ENCODE measurements around the gene FGR.
"Not testable (repeated sequence)": the region's sequence is repeated elsewhere in the genome, so short reads cannot be mapped to it uniquely, and the experiment has no call there.

FGR gene

GRCh38 chr1:27660300-27660835, 25.4 kb upstream of the FGR start:
- DNase-seq (ENCODE audit: low read depth in 1 of 2, low spot score in 1 of 2) = no peak

- DNase-seq (ENCODE audit: low read depth in 1 of 2, low spot score in 1 of 2) = peak; percentile 63 to 78
Observed at GRCh38 chr1:27659497-27660299, 24.7 kb upstream of the FGR start.

DNA sequence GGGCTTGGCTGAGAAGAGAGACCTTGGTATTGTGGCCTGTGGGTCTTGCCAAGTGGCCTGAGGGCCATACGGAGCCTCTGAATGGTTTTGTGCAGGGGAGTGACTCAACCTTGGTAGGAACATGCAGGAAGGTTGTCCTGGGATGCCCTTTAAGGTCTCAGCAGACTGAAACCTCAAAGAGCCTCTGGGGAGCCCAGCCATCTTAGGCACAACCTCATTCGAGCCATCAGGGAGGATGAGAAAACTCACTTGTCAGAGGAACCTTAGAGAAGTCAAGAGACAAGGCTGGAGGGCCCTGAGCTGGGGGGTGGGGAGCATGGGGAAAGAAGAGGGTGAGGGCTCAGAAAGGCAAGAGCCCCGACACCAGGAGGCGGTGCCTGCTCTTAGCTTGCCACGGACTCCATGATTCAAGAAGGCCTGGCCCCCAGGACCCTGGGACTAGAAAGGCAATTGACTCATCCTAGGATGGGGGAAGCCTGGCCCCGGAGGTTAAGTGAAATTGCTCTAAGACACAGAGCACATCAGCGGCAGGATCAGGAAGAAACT, 24.0 kb upstream of the FGR start:
- DNase-seq (ENCODE audit: low read depth in 1 of 2, low spot score in 1 of 2) = peak in 1 of 2 donors; percentile 22

- DNase-seq (ENCODE audit: low read depth in 1 of 2, low spot score in 1 of 2) = no peak
Observed at GRCh38 chr1:27656157-27656893, 21.3 kb upstream of the FGR start.

GRCh38 chr1:27655151-27655937, 20.4 kb upstream of the FGR start:
- DNase-seq (ENCODE audit: low read depth in 1 of 2, low spot score in 1 of 2) = no peak

DNA sequence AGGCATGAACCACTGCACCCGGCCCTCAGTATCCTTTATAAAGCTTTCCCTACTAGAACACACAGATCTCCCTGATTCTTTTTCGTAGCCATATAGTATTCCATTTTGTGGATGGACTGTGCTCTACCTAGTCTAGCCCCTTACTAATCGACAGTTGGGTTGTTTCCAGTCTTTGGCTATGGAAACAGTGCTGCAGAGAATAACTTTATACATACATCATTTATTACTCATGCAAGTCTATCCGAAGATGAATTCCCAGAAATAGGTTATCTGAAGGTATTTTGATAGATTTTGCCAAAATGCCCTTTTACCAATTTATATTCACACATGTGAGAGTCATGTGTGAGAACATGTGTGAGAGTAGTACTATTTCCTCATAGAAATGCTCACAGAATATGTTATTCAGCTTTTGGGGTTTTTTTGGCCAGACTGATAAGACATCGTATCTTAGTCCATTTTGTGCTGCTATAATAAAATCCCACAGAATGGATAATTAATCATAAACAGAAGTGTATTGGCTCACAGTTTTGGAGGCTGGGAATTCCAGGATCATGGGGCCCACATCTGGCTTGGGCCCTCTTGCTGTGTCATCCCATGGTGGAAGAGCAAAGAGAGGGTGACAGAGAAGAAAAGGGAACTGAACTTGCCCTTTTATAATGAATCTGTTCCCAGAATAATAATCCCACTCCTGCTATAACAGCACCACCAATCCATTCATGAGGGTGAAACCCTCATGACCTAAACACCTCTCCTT, 17.3 kb upstream of the FGR start:
- no peak for DNase-seq (ENCODE audit: low read depth in 1 of 2, low spot score in 1 of 2)

GRCh38 chr1:27650539-27651175, 15.7 kb upstream of the FGR start:
- no peak for DNase-seq (ENCODE audit: low read depth in 1 of 2, low spot score in 1 of 2)

- no peak for DNase-seq (ENCODE audit: low read depth in 1 of 2, low spot score in 1 of 2)
Observed at GRCh38 chr1:27650171-27650538, 15.2 kb upstream of the FGR start.

GRCh38 chr1:27649306-27649635, 14.3 kb upstream of the FGR start:
- no peak for DNase-seq (ENCODE audit: low read depth in 1 of 2, low spot score in 1 of 2)

DNA sequence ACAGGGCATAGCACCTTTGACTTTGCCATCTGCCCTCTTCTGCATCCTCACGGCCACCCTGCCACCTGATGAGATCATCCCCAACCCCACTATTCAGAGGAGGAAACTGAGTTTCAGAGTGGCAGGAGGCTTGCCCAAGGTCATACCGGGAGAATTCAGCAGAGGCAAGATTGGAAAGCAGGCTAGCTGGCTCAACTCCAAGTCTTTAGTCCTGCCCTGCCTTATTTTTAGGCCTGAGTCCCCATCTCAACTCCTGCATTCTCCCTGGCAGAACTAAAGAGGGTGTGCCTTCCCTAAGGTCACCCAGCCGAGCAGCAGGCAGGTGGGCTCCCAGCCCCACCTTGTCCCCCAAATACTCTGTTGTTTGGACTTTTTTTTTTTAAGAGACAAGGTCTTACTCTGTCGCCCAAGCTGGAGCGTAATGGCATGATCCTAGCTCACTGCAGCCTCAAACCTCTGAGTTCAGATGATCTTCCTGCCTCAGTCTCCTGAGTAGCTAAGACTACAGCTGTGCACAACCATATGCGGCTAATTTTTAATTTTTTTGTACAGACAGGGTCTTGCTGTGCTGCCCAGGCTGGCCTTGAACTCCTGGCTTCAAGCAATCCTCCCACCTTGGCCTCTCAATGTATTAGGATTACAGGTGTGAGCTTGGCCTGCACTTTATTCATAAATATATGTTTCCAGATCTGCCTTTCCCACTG, 13.8 kb upstream of the FGR start:
- DNase-seq (ENCODE audit: low read depth in 1 of 2, low spot score in 1 of 2) = no peak

DNA sequence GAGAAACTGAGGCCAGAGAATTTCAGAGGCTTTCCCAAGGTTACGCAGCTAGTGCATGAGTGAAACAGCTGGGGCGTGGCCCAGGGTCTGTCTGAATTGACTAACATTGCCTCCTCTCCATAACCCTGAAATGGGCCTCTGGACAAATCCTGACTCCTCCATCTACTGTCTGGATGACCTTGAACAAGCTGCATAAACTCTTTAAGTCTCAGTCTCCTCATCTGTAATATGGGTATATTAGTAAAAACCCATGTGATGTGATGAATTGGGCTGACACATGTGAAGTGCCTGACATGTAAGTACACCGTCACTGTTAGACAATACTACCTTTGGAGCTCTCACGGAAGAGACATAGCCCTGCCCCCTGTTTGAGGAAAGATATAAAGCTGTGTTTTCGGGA, 12.3 kb upstream of the FGR start:
- DNase-seq (ENCODE audit: low read depth in 1 of 2, low spot score in 1 of 2) = no peak

DNA sequence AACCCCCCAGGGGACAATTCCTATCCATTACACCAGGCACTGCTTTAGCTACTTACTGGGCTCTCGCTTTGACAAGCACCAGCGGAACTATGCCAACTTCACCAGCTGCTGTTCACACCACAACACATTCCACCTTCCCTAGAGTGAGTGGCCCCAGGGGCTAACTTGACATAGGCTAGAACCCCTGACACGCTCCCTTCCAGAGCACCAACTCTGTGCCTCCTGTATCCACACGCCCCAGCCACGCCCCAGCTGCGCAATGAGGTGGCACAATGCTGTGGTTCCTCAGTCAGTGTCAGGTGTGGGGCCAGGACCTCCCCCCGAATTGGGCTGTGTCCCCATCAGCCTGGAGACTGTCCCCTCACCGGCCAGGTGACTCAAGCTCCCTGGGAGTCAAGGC, 11.7 kb upstream of the FGR start:
- DNase-seq (ENCODE audit: low read depth in 1 of 2, low spot score in 1 of 2) = no peak

DNA sequence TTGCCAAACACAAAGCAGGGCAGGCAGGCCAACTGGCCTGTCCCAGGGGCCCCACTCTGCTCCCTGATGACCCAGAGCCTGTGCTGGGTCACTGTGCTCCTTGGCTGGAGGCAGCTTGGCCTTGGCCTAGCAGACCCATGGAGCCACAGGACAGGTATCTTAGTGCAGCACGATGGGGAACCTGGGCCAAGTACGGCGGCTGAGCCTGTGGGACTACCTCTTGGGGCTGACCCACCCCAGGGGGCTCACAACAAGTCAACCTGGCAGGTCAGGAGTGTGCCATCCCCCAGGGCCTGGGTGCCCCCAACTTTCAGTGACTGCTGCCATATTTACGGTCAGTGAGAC, 10.1 kb upstream of the FGR start:
- DNase-seq (ENCODE audit: low read depth in 1 of 2, low spot score in 1 of 2) = no peak

DNA sequence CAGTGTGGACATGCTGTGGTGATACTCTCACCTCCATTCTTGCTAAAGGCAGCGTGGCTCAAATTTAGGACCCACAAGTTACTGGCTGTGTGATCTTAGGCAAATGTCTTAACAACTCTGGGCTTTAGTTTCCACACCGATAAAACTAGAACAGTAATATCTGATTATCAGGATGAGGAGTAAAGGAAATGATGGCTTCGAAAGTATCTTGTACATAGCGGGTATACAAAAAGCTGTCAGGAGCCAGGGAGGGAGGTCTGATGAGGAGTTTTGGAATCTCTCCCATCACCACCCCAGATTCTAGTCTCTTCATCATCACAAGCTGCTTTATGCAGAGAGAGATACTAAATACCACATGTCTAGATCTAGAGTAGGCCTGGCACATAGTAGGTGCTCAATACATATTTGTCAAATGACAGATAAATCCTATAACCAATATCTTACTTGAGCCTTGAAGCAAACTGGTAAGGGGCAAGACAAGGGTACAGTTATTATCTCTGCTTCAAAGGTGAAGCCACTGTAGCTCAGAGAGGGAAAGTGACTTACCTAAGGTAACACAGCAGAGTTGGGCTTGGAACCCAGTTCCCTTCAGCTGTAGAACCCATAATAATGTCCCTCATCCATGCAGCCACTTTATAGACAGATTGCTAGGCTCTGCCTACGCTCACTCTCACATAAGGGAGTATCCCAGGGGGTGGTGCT, 9.5 kb upstream of the FGR start:
- no peak for DNase-seq (ENCODE audit: low read depth in 1 of 2, low spot score in 1 of 2)

GRCh38 chr1:27643600-27644368, 8.8 kb upstream of the FGR start:
- peak; percentile 47 to 50 for DNase-seq (ENCODE audit: low read depth in 1 of 2, low spot score in 1 of 2)

- DNase-seq (ENCODE audit: low read depth in 1 of 2, low spot score in 1 of 2) = not testable (repeated sequence)
Observed at GRCh38 chr1:27640514-27640913, 5.5 kb upstream of the FGR start.

- no peak for DNase-seq (ENCODE audit: low read depth in 1 of 2, low spot score in 1 of 2)
Observed at GRCh38 chr1:27638805-27639204, 3.8 kb upstream of the FGR start.

DNA sequence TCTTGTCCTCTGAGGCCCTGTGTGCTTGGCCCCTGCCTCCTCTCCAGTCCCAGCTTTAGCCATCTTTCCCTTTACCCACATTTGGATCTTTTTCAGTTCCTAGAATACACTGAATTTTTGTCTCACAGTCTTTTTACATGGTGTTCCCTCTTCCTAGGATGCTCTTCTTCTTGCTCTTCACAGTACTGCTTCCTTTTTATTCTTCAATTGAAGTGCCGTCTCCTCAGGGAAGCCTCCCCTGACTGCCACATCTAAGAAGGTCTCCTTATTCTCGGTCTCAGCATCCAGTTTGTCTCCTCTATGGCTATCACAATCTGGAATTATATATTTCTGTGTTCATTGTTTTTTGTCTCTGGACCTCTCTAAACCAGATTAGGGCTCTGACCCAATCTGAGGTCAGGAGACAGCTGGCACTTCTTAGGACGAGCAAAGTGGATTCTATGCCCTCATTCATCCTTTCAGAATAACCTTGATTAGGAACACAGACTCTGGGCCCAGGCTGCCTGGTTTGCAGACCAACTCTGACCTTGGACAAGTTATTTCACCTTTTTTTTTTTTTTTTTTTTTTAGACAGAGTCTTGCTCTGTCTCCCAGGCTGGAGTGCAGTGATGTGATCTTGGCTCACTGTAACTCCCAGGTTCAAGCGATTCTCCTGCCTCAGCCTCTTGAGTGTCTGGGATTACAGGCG, 3.2 kb upstream of the FGR start:
- no peak for DNase-seq (ENCODE audit: low read depth in 1 of 2, low spot score in 1 of 2)
